GM12874 (cell line): ENCODE measurements around the gene MAD2L1BP.

Experiments used
- TF ChIP-seq, protein P1 (sequence below): IDR thresholded peaks from 2 replicates; pipeline ENCODE4 v1.5.1; 2011; ENCODE audit warnings: low read depth, mild to moderate bottlenecking, control low read depth, low read length, moderate library complexity; ENCODE audit not compliant: insufficient read depth

Gene MAD2L1BP

GRCh38 chr6:43628393-43629103 is 7.1 kb upstream of the MAD2L1BP start:
- TF ChIP-seq, protein P1, sequence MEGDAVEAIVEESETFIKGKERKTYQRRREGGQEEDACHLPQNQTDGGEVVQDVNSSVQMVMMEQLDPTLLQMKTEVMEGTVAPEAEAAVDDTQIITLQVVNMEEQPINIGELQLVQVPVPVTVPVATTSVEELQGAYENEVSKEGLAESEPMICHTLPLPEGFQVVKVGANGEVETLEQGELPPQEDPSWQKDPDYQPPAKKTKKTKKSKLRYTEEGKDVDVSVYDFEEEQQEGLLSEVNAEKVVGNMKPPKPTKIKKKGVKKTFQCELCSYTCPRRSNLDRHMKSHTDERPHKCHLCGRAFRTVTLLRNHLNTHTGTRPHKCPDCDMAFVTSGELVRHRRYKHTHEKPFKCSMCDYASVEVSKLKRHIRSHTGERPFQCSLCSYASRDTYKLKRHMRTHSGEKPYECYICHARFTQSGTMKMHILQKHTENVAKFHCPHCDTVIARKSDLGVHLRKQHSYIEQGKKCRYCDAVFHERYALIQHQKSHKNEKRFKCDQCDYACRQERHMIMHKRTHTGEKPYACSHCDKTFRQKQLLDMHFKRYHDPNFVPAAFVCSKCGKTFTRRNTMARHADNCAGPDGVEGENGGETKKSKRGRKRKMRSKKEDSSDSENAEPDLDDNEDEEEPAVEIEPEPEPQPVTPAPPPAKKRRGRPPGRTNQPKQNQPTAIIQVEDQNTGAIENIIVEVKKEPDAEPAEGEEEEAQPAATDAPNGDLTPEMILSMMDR = no peak

DNA sequence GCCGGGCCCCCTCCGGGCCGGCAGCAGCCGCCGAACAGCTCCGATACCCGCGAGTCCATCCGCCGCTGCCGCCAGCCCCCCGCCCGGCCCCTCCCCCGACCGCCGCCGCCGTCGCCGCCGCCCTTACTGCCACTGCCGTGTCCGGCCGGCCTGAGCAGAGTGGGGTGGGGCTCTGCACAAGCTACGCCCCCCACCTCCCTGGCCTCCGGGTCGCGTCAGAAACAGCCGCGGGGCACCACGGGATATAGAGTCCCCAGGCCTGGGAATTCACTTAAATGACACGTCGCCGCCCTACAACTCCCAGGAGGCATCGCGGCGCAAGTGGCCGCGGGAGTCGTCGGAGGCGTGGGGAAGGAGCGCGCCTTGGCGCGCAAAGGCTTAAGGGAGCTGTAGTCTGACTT is 6.5 kb upstream of the MAD2L1BP start, which contains the start of gene GTPBP2:
Gene GTPBP2, minus strand, starts transcription at position 161 of the 401 bp plus-strand sequence. Its CDS starts 102 bp downstream, at position 59.
- TF ChIP-seq, protein P1 = no peak

GRCh38 chr6:43629505-43630300 is 5.9 kb upstream of the MAD2L1BP start:
- TF ChIP-seq, protein P1 = no peak

DNA sequence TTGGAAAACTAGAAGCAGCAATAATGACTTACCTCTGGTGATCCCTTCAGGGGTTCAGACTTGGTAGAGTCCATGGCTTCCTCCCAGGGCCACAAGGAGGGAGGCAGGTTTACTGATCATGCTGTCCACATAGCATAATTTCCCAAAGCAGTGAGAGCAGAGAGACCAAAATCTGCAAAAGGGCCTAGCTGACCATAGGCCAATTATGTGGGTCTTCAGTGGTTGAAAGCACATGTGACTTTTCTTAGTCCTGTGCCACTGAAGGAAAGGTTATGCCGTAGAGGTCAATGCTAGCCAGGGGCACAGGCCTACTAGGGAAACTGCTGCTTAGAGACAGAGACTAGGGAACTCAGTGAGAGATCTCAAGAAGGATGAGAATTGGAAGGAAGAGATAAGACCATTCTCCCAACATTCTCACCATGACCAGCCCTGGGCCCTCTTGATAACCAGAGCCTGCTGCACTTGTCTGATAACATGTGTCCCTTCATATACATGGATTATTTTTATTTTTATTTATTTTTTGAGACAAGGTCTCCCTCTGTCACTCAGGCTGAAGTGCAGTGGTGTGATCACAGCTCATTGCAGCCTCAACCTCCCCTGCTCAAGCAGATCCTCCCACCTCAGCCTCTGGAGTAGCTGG is 4.5 kb upstream of the MAD2L1BP start:
- TF ChIP-seq, protein P1 = no peak

- TF ChIP-seq, protein P1 = no peak
Measured at GRCh38 chr6:43634702-43635303, 837 bp upstream of the MAD2L1BP start.

DNA sequence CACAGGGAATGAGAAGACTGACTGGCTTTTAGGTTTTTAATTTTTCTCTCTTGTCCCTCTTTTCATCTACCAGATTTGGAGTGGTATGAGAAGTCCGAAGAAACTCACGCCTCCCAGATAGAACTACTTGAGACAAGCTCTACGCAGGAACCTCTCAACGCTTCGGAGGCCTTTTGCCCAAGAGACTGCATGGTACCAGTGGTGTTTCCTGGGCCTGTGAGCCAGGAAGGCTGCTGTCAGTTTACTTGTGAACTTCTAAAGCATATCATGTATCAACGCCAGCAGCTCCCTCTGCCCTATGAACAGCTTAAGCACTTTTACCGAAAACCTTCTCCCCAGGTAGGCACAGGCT is 644 bp downstream of the MAD2L1BP start:
- TF ChIP-seq, protein P1 = no peak
